HG03097 (cell line): ENCODE results near the gene TFCP2.

Source experiments
- ATAC-seq: cut with Tn5 transposase; IDR thresholded peaks from one replicate; pipeline ENCODE4 v1.9.1; 2021; ENCODE audit not compliant: unreplicated experiment, low FRiP score

The TFCP2 gene

DNA sequence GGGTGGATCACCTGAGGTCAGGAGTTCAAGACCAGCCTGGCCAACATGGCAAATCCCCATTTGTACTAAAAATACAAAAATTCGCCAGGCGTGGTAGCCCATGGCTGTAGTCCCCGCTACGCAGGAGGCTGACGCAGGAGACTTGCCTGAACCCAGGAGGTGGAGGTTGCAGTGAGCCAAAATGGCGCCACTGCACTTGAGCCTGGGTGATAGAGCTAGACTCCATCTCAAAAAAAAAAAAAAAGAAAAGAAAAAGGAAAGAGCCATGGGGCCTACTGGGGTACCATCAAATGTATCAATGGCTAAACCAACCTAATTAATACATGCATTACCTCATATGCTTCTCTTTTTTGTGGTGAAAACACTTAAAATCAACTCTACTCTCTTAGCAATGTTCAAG lies 10.7 kb downstream of the TFCP2 start:
- no peak for ATAC-seq

DNA sequence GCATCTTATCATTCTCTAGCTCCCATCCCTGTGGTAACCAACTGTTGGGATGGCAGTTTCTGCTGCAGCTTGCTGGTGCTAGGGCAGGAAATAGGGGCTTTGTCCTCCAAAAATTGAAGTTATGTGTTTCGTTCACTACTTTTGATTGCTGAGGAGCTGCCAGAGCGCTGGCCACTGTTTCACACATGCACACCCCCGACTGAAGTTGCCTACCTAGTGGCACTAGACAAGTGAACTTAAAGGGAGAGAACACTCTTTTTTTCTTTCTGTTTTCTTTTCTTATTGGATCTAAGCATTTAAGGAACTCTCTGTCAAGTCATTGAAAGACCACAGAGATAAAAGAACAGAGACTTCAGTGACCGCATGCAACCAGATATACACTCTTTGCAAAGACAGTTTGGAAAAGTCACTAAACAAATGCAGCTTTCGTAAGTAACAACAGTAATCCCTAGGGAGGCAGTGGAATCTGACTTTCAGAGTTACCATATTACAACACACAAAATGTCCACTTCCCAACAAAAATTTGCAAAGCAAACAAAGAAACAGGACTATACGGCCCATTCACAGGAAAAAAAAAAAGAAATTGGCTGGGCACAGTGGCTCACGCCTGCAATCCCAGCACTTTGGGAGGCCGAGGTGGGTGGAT lies 12.0 kb downstream of the TFCP2 start:
- ATAC-seq, result no peak

DNA sequence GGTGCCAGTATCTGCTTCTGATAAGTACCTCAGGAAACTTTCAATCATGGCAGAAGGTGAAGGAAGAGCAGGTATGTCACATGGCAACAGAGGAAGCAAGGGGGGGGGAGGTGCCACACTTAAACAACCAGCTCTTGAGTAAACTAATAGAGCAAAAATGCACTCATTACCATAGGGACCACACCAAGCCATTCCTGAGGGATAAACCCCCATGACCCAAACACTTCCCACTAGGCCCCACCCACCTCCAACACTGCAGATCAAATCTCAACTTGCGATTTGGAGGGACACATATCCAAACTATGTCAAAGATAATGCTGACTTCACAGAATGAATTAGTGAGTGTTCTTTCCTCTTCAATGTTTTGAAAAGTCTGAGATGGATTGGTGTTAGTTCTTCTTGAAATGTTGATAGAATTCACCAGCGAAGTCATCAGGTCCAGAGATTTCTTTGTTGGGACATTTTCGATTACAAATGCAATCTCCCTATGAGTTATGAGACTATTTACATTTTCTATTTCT lies 16.6 kb downstream of the TFCP2 start:
- no peak for ATAC-seq

DNA sequence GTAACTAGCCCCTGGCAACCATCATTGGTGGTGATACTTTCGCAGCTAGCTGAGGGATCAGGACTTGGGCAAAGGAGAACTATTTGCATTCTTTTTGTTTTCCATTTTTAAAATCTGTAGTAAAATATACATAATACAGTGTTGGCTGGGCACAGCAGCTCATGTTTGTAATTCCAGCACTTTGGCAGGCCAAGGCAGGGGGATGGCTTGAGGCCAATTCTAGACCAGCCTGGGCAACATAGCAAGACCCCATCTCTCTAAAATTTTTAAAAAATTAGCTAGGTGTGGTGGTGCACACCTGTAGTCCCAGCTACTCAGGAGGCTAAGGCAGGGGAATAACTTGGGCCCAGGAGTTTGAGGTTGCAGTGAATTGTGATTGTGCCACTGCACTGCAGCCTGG lies 20.0 kb downstream of the TFCP2 start:
- ATAC-seq, result no peak

DNA sequence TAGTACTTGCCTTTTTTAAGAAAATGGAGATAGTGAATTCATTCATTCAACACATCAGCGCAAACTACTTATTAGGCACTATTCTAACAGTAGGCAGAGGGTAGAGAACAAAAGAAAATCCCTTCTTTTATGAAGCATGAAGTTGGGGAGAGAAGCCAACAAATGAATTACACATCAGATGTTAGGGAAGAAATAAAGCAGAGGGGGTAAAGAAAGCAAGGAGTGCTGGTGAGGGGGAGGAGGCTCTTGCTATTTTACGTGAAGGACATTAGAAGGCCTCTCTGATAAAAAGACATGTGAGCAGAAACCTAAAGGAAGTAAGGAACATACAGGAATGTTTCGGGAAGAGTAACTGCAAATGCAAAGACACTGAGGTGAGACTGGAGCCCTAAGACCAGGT lies 22.2 kb downstream of the TFCP2 start:
- ATAC-seq, result no peak

DNA sequence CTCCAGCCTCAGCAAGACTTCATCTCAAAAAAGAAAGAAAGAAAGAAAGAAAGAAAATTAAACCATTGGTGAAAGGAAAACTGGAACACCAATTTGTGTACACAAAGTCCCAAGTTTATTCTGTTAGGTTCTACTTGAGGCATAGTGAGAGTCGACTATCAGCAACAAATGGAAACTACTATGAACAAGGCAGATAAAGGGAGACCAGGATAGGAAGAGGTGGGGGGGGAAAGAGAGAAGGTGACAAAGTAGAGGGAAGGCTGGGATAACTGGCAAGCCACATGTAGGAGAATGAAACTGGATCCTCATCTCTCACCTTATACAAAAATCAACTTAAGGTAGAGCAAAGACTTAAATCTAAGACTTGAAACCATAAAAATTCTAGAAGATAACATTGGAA lies 25.6 kb downstream of the TFCP2 start:
- no peak for ATAC-seq

DNA sequence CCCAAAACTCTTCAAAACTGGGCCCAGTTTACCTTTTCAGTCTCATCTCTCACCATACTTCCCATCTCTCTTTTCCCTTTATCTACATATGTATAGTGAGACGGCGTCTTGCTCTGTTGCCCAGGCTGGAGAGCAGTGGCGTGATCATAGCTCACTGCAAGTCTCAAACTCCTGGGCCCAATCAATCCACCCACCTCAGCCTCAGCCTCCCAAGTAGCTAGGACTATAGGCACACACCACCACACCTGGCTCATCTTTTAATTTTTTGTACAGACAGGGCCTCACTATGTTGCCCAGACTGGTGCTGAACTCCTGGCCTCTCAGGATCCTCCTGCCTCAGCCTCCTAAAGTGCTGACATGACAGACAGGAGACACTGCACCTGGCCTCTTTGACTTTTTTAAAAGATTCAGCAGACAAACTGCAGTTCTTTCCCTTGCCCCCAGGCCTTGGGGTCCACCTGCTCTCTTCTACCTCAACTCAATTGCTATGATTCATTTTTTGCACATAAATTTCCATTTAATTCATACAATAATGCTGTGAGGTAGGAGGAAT lies 33.6 kb downstream of the TFCP2 start:
- ATAC-seq, result no peak

DNA sequence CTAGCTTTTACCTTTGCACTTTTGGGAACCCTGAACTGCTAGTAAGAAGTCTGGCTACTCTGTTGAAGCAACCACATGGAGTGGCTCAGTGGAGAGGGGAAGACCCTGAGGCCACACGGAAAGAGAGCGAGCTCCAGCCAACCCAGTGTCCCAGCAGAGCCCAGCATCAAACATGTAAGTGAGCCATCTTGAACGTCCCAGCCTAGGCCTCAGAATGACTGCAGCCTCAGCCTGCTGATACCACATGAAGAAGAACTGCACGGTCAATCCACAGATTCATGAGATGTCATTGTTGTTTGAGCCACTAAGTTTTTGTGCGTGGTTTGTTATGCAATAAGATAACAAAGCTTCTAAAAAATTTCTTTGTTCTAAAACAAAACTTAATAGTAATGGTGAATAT lies 40.2 kb downstream of the TFCP2 start:
- ATAC-seq, result no peak

DNA sequence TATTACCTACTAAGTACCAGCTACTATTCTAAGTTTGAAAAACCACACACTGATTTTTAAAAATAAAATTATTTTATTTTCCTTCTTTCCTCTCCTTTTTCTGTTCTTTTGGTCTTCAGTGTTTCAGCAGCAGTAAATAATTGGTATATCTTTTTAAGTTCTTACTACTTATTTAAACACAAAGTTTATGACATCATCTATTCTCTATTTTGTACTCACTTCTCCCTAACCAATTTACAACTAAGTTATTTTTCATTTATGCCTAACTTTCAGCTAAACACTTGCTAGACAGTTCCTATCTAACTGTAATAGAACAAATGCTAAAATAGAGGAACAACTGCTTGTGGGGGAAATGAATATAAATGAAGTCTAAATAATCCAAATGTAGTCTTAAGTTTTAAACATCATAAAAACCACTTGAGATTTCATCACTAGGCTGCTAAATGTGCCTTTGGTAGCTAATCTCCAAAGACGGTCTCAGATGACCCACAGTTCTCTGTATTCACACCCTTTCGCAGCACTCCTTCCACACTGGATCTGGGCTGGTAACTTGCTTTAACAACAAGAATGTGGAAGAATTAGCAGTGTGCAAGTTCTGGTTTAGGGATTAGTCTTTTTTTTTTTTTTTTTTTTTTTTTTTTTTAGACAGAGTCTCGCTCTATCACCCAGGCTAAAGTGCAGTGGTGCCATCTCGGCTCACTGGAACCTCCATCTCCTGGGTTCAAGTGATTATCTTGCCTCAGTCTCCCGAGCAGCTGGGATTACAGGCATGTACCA lies 41.0 kb downstream of the TFCP2 start:
- no peak for ATAC-seq

DNA sequence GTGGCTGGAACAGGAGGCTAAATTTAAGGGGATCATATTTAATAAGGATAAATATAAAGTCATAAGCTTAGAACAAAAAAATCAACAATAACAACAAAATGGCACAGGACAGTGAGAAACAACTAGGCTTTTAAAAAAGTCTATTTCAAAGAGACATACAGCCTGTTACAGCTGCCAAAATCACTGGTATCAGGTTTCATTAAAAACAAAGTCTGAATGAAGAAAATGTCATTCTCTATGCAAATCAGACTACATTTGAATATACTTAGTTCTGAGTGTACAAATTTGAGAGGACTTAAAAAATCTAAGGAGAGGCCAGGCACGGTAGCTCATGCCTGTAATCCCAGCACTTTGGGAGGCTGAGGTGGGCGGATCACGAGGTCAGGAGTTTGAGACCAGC lies 44.0 kb downstream of the TFCP2 start:
- no peak for ATAC-seq

DNA sequence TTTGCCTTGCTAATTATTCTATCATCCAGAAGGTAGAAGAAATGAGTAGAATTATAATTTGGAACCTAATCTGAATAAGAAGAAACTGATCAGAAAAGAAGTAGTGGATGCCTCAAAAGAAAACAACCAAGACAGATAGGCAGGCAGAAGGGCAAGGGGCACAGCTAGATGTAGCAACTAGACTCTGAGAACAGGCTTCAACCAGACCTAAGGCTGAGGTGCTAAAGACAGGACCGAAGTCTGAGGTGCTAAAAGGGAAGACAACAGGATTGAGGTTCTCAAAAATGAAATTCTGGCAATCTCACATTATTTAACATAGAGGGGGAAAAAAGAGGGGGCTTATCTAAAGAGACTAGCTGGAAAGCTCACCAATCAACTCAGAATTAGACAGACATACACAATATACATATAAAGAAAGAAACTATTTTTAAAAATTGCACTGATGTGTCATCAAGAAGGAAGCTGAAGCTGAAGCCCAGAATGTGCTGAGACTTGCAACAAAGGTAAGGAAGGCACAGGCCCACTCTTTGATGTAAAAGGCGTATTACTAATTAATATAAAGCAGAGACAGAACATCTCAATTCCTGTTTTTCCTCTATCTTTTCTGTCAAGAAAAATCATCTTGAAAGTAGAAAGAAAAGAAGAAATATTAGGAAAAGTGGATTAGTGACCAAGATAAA lies 45.7 kb downstream of the TFCP2 start:
- no peak for ATAC-seq

DNA sequence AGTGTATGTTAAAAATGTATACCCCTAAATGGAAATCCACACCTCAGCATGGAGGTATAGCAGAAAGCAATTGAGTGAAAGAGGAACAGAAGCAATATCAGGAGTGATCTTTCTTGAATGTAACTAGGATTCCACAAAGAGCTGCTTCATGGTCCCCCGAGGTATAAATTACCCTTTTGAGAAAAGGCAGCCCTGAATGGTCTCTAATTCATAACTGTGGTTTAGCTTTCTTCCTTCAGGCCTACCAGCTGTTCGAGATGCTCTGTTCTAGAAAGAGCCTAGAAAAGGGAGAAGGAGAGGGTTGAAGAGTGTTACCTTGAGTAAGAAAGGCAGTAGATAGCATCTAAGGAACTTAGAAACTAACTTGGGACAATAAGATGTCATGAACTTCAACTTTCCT lies 46.6 kb downstream of the TFCP2 start:
- no peak for ATAC-seq

DNA sequence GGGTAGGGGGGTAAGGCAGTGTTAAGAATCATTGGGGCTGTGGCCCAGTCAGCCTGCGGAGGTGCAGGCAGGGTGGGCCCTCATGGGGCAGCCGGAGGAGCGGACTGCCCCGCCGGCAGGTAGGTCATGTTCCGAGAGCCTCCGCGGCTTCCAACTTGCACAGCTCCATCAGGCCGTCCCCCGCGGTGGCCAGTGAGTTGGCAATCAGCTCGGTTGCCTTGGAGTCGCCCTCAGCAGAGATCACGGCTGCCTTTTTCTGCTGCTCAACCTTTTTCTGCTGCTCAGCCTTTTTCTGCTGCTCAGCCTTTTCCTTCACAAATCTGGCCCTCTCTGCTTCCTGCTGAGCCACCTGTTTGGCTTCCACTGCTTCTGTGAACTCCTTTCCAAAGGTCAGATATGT lies 48.4 kb downstream of the TFCP2 start:
- no peak for ATAC-seq

DNA sequence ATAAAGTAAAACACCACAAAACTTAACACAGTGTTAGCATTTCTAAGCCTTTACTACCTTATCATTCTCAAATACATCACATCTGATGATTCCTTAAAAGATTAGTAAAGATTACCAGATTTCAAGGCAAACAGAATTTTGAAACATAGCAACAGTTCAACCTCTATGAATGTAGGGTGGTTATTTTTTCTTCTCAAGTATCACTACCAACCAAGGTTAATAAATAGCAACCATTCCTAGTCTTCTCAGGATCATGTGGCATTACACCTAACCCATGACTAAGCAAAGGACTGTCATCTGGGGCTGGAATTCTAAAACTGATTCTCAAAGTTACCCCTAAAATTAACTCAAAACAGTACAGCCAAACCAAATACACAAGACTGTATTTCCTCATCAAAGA lies 50.1 kb downstream of the TFCP2 start:
- no peak for ATAC-seq

DNA sequence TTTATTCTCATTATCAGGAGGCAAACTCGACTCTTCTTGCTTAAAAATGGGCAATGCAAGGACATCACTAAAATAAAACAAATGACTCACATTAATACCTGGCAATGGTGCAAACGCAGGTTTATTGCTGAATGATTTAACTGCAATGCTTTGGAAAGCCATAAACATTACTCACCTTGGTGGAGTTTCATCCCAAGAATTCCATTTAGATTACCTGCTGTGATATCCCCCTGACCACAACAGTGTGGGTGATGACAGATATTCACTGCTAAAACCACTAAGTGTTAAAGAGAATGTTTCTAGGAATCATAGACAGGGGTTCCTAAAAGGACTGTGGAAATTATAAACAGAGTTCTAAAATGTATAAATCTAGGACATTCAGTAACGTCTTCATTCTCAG lies 54.2 kb downstream of the TFCP2 start:
- no peak for ATAC-seq

DNA sequence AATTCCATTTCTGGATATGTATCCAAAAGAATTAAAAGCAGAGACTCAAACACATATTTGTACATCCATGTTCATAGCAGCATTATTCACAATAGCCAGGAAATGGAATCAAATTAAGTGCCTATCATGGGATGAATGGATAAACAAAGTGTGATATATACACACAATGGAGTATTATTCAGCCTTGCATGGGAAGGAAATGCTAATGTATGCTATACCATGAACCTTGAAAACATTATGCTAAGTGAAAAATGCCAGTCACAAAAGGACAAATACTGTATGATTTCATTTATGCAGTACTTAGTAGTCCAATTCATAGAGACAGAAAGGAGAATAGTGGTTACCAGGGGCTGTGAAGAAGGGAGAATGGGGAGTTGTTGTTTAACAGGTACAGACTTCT lies 57.4 kb downstream of the TFCP2 start:
- ATAC-seq, result no peak

DNA sequence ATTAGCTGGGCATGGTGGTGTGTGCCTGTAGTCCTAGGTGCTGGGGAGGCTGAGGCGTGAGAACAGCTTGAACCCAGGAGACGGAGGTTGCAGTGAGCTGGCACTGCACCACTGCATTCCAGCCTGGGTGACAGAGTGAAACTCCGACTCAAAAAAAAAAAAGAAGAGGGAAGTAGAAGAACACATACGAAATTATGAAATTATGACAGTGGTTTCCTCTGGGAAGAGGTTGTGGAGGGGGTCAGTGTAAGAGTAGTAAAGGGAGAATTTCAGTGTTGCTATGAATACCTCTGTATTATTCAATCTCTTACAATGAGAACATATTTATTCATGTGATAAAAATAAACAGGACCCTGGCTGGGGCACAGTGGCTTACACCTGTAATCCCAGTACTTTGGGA lies 64.8 kb downstream of the TFCP2 start:
- ATAC-seq, result no peak

DNA sequence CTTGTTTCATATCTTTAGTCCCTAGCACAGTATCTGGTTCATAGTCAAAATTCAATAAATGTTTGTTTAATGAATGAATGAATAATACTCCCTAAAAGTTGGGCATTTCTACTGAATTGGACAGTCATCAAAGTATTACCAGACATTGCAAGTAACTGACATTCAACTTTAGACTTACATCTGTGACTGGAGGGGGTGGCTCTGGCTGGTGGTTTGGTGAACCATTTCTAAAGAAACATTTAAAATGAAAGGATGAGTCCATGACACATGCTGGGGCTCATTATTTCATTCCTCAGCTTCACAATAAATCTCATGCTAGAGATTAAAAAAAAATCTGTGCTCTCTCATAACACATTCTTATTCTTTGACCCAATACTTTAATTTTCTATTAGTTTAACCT lies 69.0 kb downstream of the TFCP2 start:
- no peak for ATAC-seq

DNA sequence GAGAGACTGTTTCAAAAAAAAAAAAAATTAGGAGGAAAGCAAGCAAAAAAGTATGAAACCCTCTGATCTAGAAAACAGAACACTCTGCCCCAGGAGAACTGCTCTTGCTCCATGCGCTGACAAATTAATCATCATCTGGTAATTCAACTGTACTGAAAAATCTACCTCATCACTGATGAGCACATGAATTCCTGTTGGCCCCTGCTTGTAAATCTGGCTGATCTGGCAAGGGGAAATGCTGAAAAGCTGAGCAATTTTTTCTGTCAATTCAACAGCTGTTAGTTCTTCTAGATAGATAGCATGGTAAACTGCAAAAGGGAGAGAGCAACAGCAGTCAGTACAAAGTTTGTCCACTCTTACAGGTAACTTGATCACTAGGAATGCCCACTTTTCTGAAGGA lies 74.3 kb downstream of the TFCP2 start:
- no peak for ATAC-seq

DNA sequence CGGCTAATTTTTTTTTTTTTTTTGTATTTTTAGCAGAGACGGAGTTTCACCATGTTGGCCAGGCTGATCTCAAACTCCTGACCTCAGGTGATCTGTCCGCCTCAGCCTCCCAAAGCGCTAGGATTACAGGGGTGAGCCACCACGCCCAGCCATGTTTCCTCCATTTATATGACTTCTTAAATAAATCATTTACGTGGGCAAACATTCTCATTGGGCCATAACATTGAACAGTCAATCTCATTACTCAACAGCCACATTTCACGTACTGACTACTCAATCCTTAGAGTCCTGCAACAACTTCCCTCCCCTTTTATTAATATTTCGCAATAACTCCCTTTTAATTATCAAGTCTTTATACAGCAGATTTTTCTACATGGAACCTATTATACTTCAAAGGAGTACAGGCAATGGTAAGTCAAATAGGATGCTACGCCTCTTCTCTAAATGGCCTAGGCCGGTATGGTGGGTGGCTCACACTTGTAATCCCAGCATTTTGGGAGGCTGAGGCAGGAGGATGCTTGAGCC lies 82.2 kb downstream of the TFCP2 start:
- ATAC-seq, result no peak

DNA sequence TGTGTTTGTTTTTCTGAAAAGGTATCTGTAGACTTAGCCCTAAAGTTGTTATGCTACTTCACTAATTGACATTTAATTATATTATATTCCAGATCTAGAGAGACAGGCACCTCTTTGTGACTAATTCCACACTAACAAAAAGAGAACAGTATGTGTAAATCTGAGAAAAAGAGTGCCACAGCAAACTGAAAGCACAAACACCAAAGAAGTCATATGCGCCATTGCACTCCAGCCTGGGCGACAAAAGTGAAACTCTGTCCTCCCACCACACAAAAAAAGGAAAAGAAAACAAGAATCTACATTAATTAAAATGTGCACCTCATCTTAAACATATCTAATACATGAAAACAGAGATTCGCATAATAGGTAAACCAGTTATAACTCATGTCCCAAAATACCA lies 85.1 kb downstream of the TFCP2 start:
- no peak for ATAC-seq
